ENCODE results near the gene NDUFB4. TPM values are rescaled to one million over a fixed set of nuclear protein-coding genes. Genes with fewer than 3 reads are reported as not detected.

The NDUFB4 gene
- total and polyA plus RNA-seq, 7 donors: 297 to 542 (median 323) TPM

DNA sequence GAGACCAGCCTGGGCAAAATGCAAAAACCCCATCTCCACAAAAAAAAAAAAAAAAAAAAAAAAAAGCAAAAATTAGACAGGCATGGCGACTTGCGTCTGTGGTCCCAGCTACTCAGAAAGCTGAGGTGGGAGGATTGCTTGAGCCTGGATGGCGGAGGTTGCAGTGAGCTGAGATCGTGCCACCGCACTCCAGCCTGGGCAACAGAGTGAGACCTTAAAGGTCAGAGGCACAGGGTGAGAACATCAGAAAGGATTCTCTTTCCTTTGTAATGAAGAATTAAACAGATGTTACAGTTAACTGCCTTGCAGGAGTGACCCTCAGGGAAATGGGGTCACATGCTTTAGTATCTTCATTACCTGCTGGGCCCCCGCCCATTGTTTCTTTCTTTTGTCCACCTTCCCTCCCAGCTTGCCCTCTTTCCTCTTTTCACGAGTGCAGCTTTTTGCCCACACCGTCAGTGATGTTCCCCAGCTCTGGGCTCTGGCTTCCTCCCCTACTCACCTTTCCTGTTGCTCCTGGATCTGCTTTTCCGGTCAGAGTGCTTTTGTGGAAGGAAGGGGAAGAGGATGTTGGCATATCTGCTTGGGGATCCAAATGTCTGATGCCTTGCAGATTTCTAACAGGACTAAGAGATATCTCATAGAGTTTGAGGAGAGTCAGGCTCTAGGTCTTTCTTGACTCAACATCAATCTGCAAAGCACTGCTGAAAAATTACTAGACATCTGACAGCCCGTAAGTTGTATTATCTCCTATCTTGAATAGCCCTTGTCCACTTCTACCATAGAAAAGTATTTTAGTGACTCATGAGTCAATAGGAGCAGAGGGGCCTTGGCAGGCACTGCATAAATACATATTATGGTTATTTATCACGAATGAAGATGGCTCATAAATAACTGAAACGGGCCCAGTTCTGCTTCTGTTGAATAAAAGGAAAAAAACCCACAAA, 35.6 kb upstream of the NDUFB4 start:
- ATAC-seq (no peak), DNase-seq (no peak)
- intact Hi-C loops (cut with DNase I): loop anchor here in 1 of 2 donors (2.0 kb wide), 1 partner anchor 234 kb away; no protein-coding TSS in a partner anchor
- TF ChIP-seq, protein P1, sequence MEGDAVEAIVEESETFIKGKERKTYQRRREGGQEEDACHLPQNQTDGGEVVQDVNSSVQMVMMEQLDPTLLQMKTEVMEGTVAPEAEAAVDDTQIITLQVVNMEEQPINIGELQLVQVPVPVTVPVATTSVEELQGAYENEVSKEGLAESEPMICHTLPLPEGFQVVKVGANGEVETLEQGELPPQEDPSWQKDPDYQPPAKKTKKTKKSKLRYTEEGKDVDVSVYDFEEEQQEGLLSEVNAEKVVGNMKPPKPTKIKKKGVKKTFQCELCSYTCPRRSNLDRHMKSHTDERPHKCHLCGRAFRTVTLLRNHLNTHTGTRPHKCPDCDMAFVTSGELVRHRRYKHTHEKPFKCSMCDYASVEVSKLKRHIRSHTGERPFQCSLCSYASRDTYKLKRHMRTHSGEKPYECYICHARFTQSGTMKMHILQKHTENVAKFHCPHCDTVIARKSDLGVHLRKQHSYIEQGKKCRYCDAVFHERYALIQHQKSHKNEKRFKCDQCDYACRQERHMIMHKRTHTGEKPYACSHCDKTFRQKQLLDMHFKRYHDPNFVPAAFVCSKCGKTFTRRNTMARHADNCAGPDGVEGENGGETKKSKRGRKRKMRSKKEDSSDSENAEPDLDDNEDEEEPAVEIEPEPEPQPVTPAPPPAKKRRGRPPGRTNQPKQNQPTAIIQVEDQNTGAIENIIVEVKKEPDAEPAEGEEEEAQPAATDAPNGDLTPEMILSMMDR (IDR thresholded peaks at IDR 0.05): no peak
- Histone ChIP-seq H3K9me3 (no peaks in the 10 kb centered on the region), H3K36me3 (ENCODE audit: insufficient read depth in 1 of 2, low read depth in 1 of 2) (no peaks in the 10 kb centered on the region), H3K27ac (no peak overlapping the region), H3K4me3 (no peak overlapping the region), H3K4me1 (peaks cover 7% of the 10 kb centered on the region), H3K27me3 (ENCODE audit: insufficient read depth in 3 of 3, low read length in 2 of 3) (no peaks in the 10 kb centered on the region)
- 84 to 88% (median 86%) methylated on average over 12 of the region's 12 CpGs for WGBS, 3 donors

GRCh38 chr3:120561251-120562045, 34.7 kb upstream of the NDUFB4 start:
- no peaks in the 10 kb centered on the region for H3K9me3 ChIP-seq
- peaks cover 7% of the 10 kb centered on the region for H3K4me1 ChIP-seq
- DNase-seq: peak; percentile 65 to 68
- intact Hi-C loops (cut with DNase I): loop anchor here (2.0 kb wide), 1 partner anchor 233 kb away; no protein-coding TSS in a partner anchor
- ATAC-seq: peak; percentile 39 to 72 (median 60)
- TF ChIP-seq, protein P1 (IDR thresholded peaks at IDR 0.05): peak; percentile 80
- H3K36me3 ChIP-seq (ENCODE audit: insufficient read depth in 1 of 2, low read depth in 1 of 2): no peaks in the 10 kb centered on the region
- WGBS, 3 donors: 27 to 30% (median 29%) methylated on average over 10 of the region's 10 CpGs
- no peak overlapping the region for H3K4me3 ChIP-seq
- no peak overlapping the region for H3K27ac ChIP-seq
- no peaks in the 10 kb centered on the region for H3K27me3 ChIP-seq (ENCODE audit: insufficient read depth in 3 of 3, low read length in 2 of 3)

DNA sequence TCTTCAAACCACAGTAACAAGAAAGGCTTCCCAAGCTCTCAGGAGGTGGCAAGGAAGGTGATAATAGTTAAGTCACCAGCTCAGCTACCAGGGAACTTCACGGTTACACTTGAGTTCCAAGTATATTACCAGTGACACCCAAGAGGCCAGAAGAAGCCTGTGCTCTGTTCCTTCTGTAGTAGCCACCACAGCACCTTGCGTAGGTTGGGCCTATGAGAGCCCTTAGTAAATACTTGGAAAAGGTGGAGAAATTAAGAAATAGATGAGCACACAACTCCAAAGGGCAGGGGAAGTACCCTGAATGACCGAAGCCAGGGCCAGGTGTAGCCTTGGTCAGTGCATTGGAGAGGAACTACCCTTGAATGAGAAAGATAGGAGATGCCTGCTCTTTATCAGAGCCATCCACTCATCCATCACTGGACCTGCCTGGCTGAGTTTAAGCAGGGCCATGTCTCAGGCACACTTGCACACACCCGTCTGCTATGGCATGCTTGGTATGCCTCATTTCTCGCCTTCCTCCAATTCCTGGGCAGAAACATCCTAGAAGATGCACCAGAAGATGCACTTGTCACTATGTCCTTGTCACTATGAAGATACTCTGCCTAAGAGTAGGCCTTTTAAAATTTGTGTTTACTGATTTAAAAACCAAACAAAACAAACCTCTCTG, 32.6 kb upstream of the NDUFB4 start:
- Histone ChIP-seq H3K4me3 (no peak overlapping the region), H3K4me1 (peaks cover 7% of the 10 kb centered on the region), H3K9me3 (no peaks in the 10 kb centered on the region), H3K27ac (no peak overlapping the region), H3K36me3 (ENCODE audit: insufficient read depth in 1 of 2, low read depth in 1 of 2) (no peaks in the 10 kb centered on the region), H3K27me3 (ENCODE audit: insufficient read depth in 3 of 3, low read length in 2 of 3) (no peaks in the 10 kb centered on the region)
- TF ChIP-seq, protein P1 (IDR thresholded peaks at IDR 0.05): no peak
- intact Hi-C loops (cut with DNase I): loop anchor here in 1 of 2 donors (2.0 kb wide), 1 partner anchor 231 kb away; no protein-coding TSS in a partner anchor
- WGBS, 3 donors: 85 to 86% (median 86%) methylated on average over 5 of the region's 5 CpGs
- ATAC-seq (no peak), DNase-seq (no peak)

- no peak for DNase-seq
- 73 to 78% (median 77%) methylated on average over 4 of the region's 4 CpGs for WGBS, 3 donors
- Histone ChIP-seq H3K36me3 (ENCODE audit: insufficient read depth in 1 of 2, low read depth in 1 of 2) (no peaks in the 10 kb centered on the region), H3K4me1 (no peaks in the 10 kb centered on the region), H3K9me3 (no peaks in the 10 kb centered on the region), H3K27me3 (ENCODE audit: insufficient read depth in 3 of 3, low read length in 2 of 3) (no peaks in the 10 kb centered on the region), H3K4me3 (no peak overlapping the region), H3K27ac (no peak overlapping the region)
- TF ChIP-seq, protein P1 (IDR thresholded peaks at IDR 0.05): no peak
- intact Hi-C loops (cut with DNase I): no loop called here
- ATAC-seq: no peak
These were observed 29.7 kb upstream of the NDUFB4 start for GRCh38 chr3:120566243-120566975.

All from psoas muscle (tissue), 8 donors.